B cell (primary cell): ENCODE measurements around the gene ZNF780A. TPM values are rescaled to one million over a fixed set of nuclear protein-coding genes. Genes with fewer than 3 reads are reported as not detected.
"Not testable (repeated sequence)": the region's sequence is repeated elsewhere in the genome, so short reads cannot be mapped to it uniquely, and the experiment has no call there.

Experiments used
- ATAC-seq: fragments of 200-7000 bp; cut with Tn5 transposase; one replicate; pipeline ENCODE4 v1.10.0; 2021; ENCODE audit warnings: low read depth, mild to moderate bottlenecking, moderate number of reproducible peaks, moderate library complexity
- CTCF ChIA-PET: fragments of 350-600 bp; sonication (Branson Sonifier 250); formaldehyde crosslinking; loops from one replicate; lab custom pipeline; 2021; ENCODE audit warnings: antibody characterized with exemption, inconsistent platforms; lab: Charles Lee
- POLR2A ChIA-PET: fragments of 350-600 bp; sonication (Branson Sonifier 250); formaldehyde crosslinking; loops from one replicate; lab custom pipeline; 2021; ENCODE audit warnings: antibody characterized with exemption; lab: Charles Lee
- DNase-seq: peaks from one replicate; pipeline ENCODE4 v3.0.0; 2013
- H2AFZ ChIP-seq: 2 replicates; pipeline ENCODE4 v1.6.1; 2012; ENCODE audit warnings: mild to moderate bottlenecking, low read depth, low read length; ENCODE audit not compliant: insufficient read depth, poor library complexity, severe bottlenecking
- H3K27ac ChIP-seq, 2 donors: 1 replicate in 1 of 2; 2 replicates in 1 of 2; pipeline ENCODE4 v1.5.1; 2012 to 2013; ENCODE audit warnings: low read length in 2 of 2, mild to moderate bottlenecking in 2 of 2, moderate library complexity in 1 of 2
- H3K27me3 ChIP-seq, 4 experiments: fragments of 200-600 bp in 1 of 4; sonication (generic) in 1 of 4; replicated peaks in 1 of 4; 1 replicate in 2 of 4; 2 replicates in 2 of 4; pipeline versions ENCODE4 v1.6.1 to v1.7.0; 2013 to 2016; ENCODE audit warnings: low read length in 3 of 4, mild to moderate bottlenecking in 2 of 4, mixed read lengths in 1 of 4, moderate library complexity in 1 of 4; ENCODE audit not compliant: insufficient read depth in 4 of 4, control insufficient read depth in 3 of 4; ENCODE audit errors: control extremely low read depth in 1 of 4
- H3K36me3 ChIP-seq, 2 experiments: replicated peaks in 1 of 2; 1 replicate in 1 of 2; 2 replicates in 1 of 2; pipeline versions ENCODE4 v1.6.1 to v1.7.1; 2013; ENCODE audit warnings: low read length in 1 of 2; ENCODE audit not compliant: insufficient read depth in 2 of 2, control insufficient read depth in 1 of 2; ENCODE audit errors: control extremely low read depth in 1 of 2, extremely low read depth in 1 of 2
- H3K4me1 ChIP-seq, 2 donors: fragments of 200-600 bp in 1 of 2; sonication (generic) in 1 of 2; 1 replicate in 1 of 2; 2 replicates in 1 of 2; pipeline versions ENCODE4 v1.5.1 to v1.6.1; 2013 to 2017; ENCODE audit warnings: low read length in 2 of 2; ENCODE audit not compliant: control insufficient read depth in 2 of 2, insufficient read depth in 2 of 2
- H3K4me2 ChIP-seq: replicated peaks from 2 replicates; pipeline ENCODE3; 2012; ENCODE audit warnings: mild to moderate bottlenecking, low read depth, low read length; ENCODE audit not compliant: poor library complexity, severe bottlenecking
- H3K4me3 ChIP-seq, 5 experiments: fragments of 200-600 bp in 1 of 5; sonication (generic) in 1 of 5; 1 replicate in 3 of 5; 2 replicates in 2 of 5; pipeline versions ENCODE4 v1.5.1 to v1.7.0; 2011 to 2016; ENCODE audit warnings: low read length in 4 of 5, mild to moderate bottlenecking in 4 of 5, low read depth in 2 of 5, control low read depth in 1 of 5, moderate library complexity in 1 of 5; ENCODE audit not compliant: insufficient read depth in 1 of 5; ENCODE audit errors: control extremely low read depth in 1 of 5, extremely low read depth in 1 of 5
- H3K79me2 ChIP-seq: fragments of 200-600 bp; sonication (generic); one replicate; pipeline ENCODE4 v1.6.0; 2016; ENCODE audit warnings: low read length; ENCODE audit not compliant: control insufficient read depth, insufficient read depth
- H3K9ac ChIP-seq: fragments of 200-600 bp; sonication (generic); 2 replicates; pipeline ENCODE4 v1.6.1; 2017; ENCODE audit warnings: mild to moderate bottlenecking, low read length, moderate library complexity
- H3K9me3 ChIP-seq, 3 donors: one replicate each; pipeline versions ENCODE4 v1.6.1 to v1.7.1; 2013; ENCODE audit warnings: low read length in 2 of 3; ENCODE audit not compliant: control insufficient read depth in 2 of 3, insufficient read depth in 1 of 3; ENCODE audit errors: control extremely low read depth in 1 of 3
- H4K20me1 ChIP-seq: 2 replicates; pipeline ENCODE4 v1.6.0; 2012; ENCODE audit warnings: mild to moderate bottlenecking, low read length; ENCODE audit not compliant: insufficient read depth, control insufficient read depth, poor library complexity, severe bottlenecking
- H3K27ac Mint-ChIP-seq: one replicate; pipeline ENCODE4 v1.8.0; 2021; ENCODE audit warnings: mixed read lengths
- H3K27me3 Mint-ChIP-seq: one replicate; pipeline ENCODE4 v1.8.0; 2021; ENCODE audit warnings: mixed read lengths
- H3K4me1 Mint-ChIP-seq: one replicate; pipeline ENCODE4 v1.8.0; 2021; ENCODE audit warnings: mixed read lengths
- H3K4me3 Mint-ChIP-seq: one replicate; pipeline ENCODE4 v1.8.0; 2021; ENCODE audit warnings: mixed read lengths
- H3K9me3 Mint-ChIP-seq: one replicate; pipeline ENCODE4 v1.8.0; 2022; ENCODE audit warnings: mixed read lengths; ENCODE audit not compliant: insufficient read depth
- EZH2 ChIP-seq: IDR thresholded peaks from 2 replicates; pipeline ENCODE4 v1.6.1; 2012; ENCODE audit warnings: borderline replicate concordance, low read depth, mild to moderate bottlenecking, moderate library complexity, low read length; ENCODE audit not compliant: insufficient read depth, poor library complexity, severe bottlenecking
- WGBS: methylation state at CpG from one replicate; pipeline ENCODE4 v1.1.5; 2013; ENCODE audit warnings: missing lambda C conversion rate; ENCODE audit not compliant: insufficient coverage; 5-methylcytosine and 5-hydroxymethylcytosine counted together
- intact Hi-C: fragments of 100-400 bp; cut with micrococcal nuclease; formaldehyde crosslinking; loops from one replicate; pipeline ENCODE4 v1.10.0; 2022
- polyA plus RNA-seq: library from polyadenylated mRNA; depleted of rRNA; stranded (reverse); fragments of >200 nt; gene quantifications from 2 replicates; pipeline ENCODE4 v1.2.3, GENCODE V29; 2012
- total RNA-seq, 2 donors: library from RNA; stranded (reverse); fragments of 120-200 nt in 1 of 2; gene quantifications; 1 replicate in 1 of 2; 2 replicates in 1 of 2; pipeline versions ENCODE4 v1.2.3 to v1.2.4, GENCODE V29; 2013 to 2022
- TF ChIP-seq, protein P1 (sequence below): fragments of 200-600 bp; IDR thresholded peaks from one replicate; pipeline ENCODE4 v1.8.0; 2022; ENCODE audit warnings: antibody characterized with exemption, mild to moderate bottlenecking

The ZNF780A gene
- total and polyA plus RNA-seq, 2 donors (not counting 1 experiment from before 2014, with no cell fraction given): 9.2 to 32.8 TPM

DNA sequence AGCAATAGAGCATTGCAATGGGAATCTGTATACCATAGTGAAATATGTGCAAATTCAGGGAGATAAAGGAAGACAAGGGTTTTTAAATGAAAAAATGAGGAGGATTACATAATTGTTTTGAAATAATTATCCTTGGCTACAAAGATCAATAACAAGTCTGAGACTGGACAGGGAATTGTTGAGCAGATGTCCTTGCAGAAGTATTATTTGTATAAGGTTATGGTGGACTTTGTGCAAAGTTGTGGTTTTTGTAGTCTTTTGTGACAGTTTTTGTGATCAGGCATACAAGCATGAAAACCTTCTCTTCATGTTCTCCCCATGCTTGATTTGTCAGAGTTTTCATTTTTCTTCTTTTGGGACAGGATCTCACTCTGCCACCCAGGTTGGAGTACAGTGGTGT is 25.3 kb upstream of the ZNF780A start:
- Histone ChIP-seq H4K20me1 (no peaks in the 10 kb centered on the region), H2AFZ (no peak overlapping the region), H3K27ac (no peak overlapping the region), H3K4me2 (no peak overlapping the region), H3K27me3 (peaks cover 0 to 4% (median 0%) of the 10 kb centered on the region in 4 experiments), H3K79me2 (no peaks in the 10 kb centered on the region), H3K4me1 (no peaks in the 10 kb centered on the region), H3K9me3 (peaks cover 0 to 8% (median 1%) of the 10 kb centered on the region in 3 donors), H3K36me3 (no peaks in the 10 kb centered on the region), H3K9ac (no peak overlapping the region), H3K4me3 (no peak overlapping the region)
- Mint-ChIP-seq H3K27ac (no peak overlapping the region), H3K4me1 (no peaks in the 10 kb centered on the region), H3K4me3 (no peak overlapping the region), H3K27me3 (peaks cover 14% of the 10 kb centered on the region), H3K9me3 (no peaks in the 10 kb centered on the region)
- ChIA-PET POLR2A (no interaction called here), CTCF (no interaction called here)
- ATAC-seq: no peak
- TF ChIP-seq EZH2: no peak
- TF ChIP-seq, protein P1, sequence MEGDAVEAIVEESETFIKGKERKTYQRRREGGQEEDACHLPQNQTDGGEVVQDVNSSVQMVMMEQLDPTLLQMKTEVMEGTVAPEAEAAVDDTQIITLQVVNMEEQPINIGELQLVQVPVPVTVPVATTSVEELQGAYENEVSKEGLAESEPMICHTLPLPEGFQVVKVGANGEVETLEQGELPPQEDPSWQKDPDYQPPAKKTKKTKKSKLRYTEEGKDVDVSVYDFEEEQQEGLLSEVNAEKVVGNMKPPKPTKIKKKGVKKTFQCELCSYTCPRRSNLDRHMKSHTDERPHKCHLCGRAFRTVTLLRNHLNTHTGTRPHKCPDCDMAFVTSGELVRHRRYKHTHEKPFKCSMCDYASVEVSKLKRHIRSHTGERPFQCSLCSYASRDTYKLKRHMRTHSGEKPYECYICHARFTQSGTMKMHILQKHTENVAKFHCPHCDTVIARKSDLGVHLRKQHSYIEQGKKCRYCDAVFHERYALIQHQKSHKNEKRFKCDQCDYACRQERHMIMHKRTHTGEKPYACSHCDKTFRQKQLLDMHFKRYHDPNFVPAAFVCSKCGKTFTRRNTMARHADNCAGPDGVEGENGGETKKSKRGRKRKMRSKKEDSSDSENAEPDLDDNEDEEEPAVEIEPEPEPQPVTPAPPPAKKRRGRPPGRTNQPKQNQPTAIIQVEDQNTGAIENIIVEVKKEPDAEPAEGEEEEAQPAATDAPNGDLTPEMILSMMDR: no peak
- intact Hi-C loops: no loop called here
- DNase-seq: no peak

DNA sequence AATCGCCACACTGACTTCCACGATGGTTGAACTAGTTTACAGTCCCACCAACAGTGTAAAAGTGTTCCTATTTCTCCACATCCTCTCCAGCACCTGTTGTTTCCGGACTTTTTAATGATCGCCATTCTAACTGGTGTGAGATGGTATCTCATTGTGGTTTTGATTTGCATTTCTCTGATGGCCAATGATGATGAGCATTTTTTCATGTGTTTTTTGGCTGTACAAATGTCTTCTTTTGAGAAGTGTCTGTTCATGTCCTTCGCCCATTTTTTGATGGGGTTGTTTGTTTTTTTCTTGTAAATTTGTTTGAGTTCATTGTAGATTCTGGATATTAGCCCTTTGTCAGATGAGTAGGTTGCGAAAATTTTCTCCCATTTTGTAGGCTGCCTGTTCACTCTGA is 23.4 kb upstream of the ZNF780A start:
- CTCF ChIA-PET, POLR2A ChIA-PET, ATAC-seq, H3K9me3 ChIP-seq, H3K4me1 ChIP-seq, H3K4me3 ChIP-seq, H3K4me2 ChIP-seq, DNase-seq, H3K9ac ChIP-seq, H2AFZ ChIP-seq, H3K4me1 Mint-ChIP-seq, intact Hi-C loops, H3K79me2 ChIP-seq, H4K20me1 ChIP-seq, H3K9me3 Mint-ChIP-seq, H3K27me3 ChIP-seq, H3K27me3 Mint-ChIP-seq, H3K27ac ChIP-seq, H3K4me3 Mint-ChIP-seq, H3K36me3 ChIP-seq, H3K27ac Mint-ChIP-seq: not testable (repeated sequence)
- no CpG with 5 or more reads among the region's 6 CpGs for WGBS

DNA sequence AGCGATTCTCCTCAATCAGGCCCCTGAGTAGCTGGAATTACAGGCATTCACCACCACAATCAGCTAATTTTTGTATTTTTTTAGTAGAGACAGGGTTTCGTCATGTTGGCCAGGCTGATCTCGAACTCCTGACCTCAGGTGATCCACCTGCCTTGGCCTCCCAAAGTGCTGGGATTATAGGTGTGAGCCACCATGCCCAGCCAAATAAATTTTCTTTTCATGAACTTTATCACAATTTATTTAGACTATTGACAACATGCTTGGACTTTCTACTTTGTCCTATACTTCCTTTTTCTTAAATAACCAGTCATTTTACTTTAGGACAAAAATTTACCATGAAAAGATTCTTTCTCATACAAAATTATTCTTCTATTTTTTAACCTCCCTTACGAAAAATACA is 21.5 kb upstream of the ZNF780A start:
- ATAC-seq, H3K27me3 ChIP-seq, H3K79me2 ChIP-seq, DNase-seq, POLR2A ChIA-PET, H3K27ac ChIP-seq, H3K36me3 ChIP-seq, H3K9me3 Mint-ChIP-seq, H3K4me3 Mint-ChIP-seq, H2AFZ ChIP-seq, H3K4me2 ChIP-seq, H3K27me3 Mint-ChIP-seq, intact Hi-C loops, H3K27ac Mint-ChIP-seq, CTCF ChIA-PET, H3K4me3 ChIP-seq, H3K9me3 ChIP-seq, H3K9ac ChIP-seq, H3K4me1 ChIP-seq, H4K20me1 ChIP-seq, H3K4me1 Mint-ChIP-seq: not testable (repeated sequence)
- 60% methylated on average over 1 of the region's 4 CpGs for WGBS
